ENCODE results near the gene E4F1. TPM values are rescaled to one million over a fixed set of nuclear protein-coding genes. Genes with fewer than 3 reads are reported as not detected.

The E4F1 gene
- total and polyA plus RNA-seq, 9 of the 15 experiments (the other 6 are each of a cell fraction or from before 2014, with no cell fraction given): 0.48 to 94.9 (median 20.4) TPM

DNA sequence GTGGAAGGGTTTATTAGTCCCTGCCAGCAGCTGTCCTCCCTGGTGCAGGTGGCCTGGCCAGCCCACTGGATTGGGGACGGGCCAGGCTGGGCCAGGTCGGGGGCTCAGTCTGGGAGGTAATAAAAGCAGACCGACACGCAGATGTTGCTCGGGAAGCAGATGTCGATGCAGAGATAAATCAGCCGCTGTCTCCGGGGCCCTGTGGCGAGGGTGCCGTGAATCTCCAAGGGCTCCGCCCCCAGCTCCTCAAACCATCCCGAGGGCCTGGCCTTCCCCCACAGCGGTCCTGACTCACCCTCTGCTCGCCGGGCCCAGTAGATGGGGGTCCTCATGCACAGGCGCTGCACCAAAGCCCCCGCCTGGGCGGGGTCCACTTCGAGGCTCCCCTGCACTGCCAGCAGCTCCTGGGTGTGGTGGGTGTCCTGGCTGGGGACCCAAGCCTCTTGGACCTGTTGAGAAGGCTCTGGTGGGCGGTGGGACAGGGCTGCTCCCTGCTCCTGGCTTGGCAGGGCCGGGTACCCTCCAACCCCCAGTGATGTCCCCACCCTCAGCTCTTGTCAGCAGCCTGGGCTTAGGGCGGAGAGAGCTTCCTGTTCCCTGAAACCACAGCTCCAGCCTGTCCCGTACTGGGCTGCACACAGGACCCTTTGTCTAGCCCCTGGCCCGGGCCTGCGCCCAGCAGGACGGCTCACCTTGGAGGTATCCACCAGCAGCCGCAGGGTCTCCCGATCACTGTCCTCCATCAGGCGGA lies 14.0 kb upstream of the E4F1 start:
- Histone ChIP-seq H2AFZ (ENCODE audit: low read depth, low read length) (no peak overlapping the region), H3K4me3 (no peak overlapping the region), H3K79me2 (ENCODE audit: control insufficient read depth, insufficient read depth, low read length) (peaks cover 71% of the 10 kb centered on the region), H3K4me2 (ENCODE audit: insufficient read depth, low read length) (no peak overlapping the region), H3K9ac (ENCODE audit: insufficient read depth in 1 of 2, low read depth in 2 of 2, low read length in 2 of 2) (peak overlapping the region in 1 of 2 experiments; percentile 83; a peak in 2 of 4 replicates), H3K27me3 (ENCODE audit: control insufficient read depth in 2 of 2, insufficient read depth in 2 of 2, low read length in 2 of 2) (no peaks in the 10 kb centered on the region), H3K36me3 (ENCODE audit: control insufficient read depth, insufficient read depth, low read length) (peaks cover 61% of the 10 kb centered on the region; the same call in 2 of the 3 replicates), H3K9me1 (ENCODE audit: control insufficient read depth, insufficient read depth, low read length) (no peaks in the 10 kb centered on the region), H3K9me3 (replicated peaks; ENCODE audit: control insufficient read depth, insufficient read depth, low read depth, low read length) (no peaks in the 10 kb centered on the region), H4K20me1 (replicated peaks; ENCODE audit: control insufficient read depth, insufficient read depth, low read length) (peaks cover 21% of the 10 kb centered on the region), H3K4me1 (replicated peaks in 1 of 2; ENCODE audit: control insufficient read depth in 2 of 2, insufficient read depth in 2 of 2, low read length in 2 of 2) (peaks cover 32 to 95% of the 10 kb centered on the region in 2 experiments), H3K27ac (ENCODE audit: extremely low read depth, low read depth, low read length) (no peak overlapping the region)
- DNase-seq (ENCODE audit: extremely low read depth in 1 of 4, low spot score in 3 of 4) (peak in 2 of 4 experiments; percentile 39 to 69), ATAC-seq (no peak), FAIRE-seq (no peak)
- intact Hi-C loops (cut with micrococcal nuclease) (no loop called here), in situ Hi-C loops (cut with MboI) (no loop called here)
- ChIA-PET CTCF (ENCODE audit: low intra/inter-chr PET ratio) (no interaction called here), POLR2A (interaction anchor here (0.6 to 2.1 kb wide), 5 partner anchors 9 to 55 kb away, joined by 3 to 12 read pairs (median 4); partner anchors contain the start of genes ECI1 and TRAF7)
- BruUV-seq (replicated peaks): no TSS peak
- WGBS (ENCODE audit: insufficient coverage, low coverage, missing lambda C conversion rate): 52% methylated on average over 19 of the region's 29 CpGs
- TF ChIP-seq MEIS2 (IDR thresholded peaks at IDR 0.05; ENCODE audit: partially characterized antibody) (peak; percentile 80), MCM2 (IDR thresholded peaks at IDR 0.05; ENCODE audit: low read depth) (no peak), POLR2G (IDR thresholded peaks at IDR 0.05; ENCODE audit: low read depth, low read length) (peak; percentile 5), RCOR1 (IDR thresholded peaks at IDR 0.05; ENCODE audit: borderline replicate concordance in 1 of 2, low read depth in 2 of 2, low read length in 2 of 2) (peak in 1 of 2 experiments; percentile 61; a peak in 2 of 4 replicates), XRCC4 (IDR thresholded peaks at IDR 0.05; ENCODE audit: extremely low read depth, insufficient read depth, insufficient read length) (no peak), MTF1 (CRISPR knock-in tag; IDR thresholded peaks at IDR 0.05; ENCODE audit: borderline replicate concordance) (no peak), ZNF589 (CRISPR knock-in tag; IDR thresholded peaks at IDR 0.05; ENCODE audit: low read depth) (no peak), FOSL1 (tag; conservative IDR thresholded peaks at IDR 0.05) (no peak), ZSCAN29 (IDR thresholded peaks at IDR 0.05) (no peak), TBP (optimal IDR thresholded peaks at IDR 0.05; ENCODE audit: low read depth, low read length) (no peak)
- TF ChIP-seq, protein P1, sequence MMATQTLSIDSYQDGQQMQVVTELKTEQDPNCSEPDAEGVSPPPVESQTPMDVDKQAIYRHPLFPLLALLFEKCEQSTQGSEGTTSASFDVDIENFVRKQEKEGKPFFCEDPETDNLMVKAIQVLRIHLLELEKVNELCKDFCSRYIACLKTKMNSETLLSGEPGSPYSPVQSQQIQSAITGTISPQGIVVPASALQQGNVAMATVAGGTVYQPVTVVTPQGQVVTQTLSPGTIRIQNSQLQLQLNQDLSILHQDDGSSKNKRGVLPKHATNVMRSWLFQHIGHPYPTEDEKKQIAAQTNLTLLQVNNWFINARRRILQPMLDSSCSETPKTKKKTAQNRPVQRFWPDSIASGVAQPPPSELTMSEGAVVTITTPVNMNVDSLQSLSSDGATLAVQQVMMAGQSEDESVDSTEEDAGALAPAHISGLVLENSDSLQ (IDR thresholded peaks at IDR 0.05): peak; percentile 68
- TF ChIP-seq, protein P2, sequence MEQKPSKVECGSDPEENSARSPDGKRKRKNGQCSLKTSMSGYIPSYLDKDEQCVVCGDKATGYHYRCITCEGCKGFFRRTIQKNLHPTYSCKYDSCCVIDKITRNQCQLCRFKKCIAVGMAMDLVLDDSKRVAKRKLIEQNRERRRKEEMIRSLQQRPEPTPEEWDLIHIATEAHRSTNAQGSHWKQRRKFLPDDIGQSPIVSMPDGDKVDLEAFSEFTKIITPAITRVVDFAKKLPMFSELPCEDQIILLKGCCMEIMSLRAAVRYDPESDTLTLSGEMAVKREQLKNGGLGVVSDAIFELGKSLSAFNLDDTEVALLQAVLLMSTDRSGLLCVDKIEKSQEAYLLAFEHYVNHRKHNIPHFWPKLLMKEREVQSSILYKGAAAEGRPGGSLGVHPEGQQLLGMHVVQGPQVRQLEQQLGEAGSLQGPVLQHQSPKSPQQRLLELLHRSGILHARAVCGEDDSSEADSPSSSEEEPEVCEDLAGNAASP (IDR thresholded peaks at IDR 0.05): no peak
- TF ChIP-seq, protein P3, sequence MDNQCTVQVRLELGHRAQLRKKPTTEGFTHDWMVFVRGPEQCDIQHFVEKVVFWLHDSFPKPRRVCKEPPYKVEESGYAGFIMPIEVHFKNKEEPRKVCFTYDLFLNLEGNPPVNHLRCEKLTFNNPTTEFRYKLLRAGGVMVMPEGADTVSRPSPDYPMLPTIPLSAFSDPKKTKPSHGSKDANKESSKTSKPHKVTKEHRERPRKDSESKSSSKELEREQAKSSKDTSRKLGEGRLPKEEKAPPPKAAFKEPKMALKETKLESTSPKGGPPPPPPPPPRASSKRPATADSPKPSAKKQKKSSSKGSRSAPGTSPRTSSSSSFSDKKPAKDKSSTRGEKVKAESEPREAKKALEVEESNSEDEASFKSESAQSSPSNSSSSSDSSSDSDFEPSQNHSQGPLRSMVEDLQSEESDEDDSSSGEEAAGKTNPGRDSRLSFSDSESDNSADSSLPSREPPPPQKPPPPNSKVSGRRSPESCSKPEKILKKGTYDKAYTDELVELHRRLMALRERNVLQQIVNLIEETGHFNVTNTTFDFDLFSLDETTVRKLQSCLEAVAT (IDR thresholded peaks at IDR 0.05): 0 out of 4 replicates have a peak, but pooled peaks of 1 of the 2 experiments have one; percentile 25
- TF ChIP-seq, protein P4, sequence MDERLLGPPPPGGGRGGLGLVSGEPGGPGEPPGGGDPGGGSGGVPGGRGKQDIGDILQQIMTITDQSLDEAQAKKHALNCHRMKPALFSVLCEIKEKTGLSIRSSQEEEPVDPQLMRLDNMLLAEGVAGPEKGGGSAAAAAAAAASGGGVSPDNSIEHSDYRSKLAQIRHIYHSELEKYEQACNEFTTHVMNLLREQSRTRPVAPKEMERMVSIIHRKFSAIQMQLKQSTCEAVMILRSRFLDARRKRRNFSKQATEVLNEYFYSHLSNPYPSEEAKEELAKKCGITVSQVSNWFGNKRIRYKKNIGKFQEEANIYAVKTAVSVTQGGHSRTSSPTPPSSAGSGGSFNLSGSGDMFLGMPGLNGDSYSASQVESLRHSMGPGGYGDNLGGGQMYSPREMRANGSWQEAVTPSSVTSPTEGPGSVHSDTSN (CRISPR knock-in tag; IDR thresholded peaks at IDR 0.05; ENCODE audit: low read depth): no peak
- TF ChIP-seq, protein P4 (tag; conservative IDR thresholded peaks at IDR 0.05; ENCODE audit: low read depth): peak; percentile 33; the same call in 1 of the 2 replicates

Data from K562 (cell line).